NCI-H446 (cell line): ENCODE results near the gene ZNF326.

Experiments
- DNase-seq, 2 experiments: peaks; one replicate each; lab custom pipeline; 2025; lab: John Stamatoyannopoulos, UW

Gene ZNF326, protein sequence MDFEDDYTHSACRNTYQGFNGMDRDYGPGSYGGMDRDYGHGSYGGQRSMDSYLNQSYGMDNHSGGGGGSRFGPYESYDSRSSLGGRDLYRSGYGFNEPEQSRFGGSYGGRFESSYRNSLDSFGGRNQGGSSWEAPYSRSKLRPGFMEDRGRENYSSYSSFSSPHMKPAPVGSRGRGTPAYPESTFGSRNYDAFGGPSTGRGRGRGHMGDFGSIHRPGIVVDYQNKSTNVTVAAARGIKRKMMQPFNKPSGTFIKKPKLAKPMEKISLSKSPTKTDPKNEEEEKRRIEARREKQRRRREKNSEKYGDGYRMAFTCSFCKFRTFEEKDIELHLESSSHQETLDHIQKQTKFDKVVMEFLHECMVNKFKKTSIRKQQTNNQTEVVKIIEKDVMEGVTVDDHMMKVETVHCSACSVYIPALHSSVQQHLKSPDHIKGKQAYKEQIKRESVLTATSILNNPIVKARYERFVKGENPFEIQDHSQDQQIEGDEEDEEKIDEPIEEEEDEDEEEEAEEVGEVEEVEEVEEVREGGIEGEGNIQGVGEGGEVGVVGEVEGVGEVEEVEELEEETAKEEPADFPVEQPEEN

DNA sequence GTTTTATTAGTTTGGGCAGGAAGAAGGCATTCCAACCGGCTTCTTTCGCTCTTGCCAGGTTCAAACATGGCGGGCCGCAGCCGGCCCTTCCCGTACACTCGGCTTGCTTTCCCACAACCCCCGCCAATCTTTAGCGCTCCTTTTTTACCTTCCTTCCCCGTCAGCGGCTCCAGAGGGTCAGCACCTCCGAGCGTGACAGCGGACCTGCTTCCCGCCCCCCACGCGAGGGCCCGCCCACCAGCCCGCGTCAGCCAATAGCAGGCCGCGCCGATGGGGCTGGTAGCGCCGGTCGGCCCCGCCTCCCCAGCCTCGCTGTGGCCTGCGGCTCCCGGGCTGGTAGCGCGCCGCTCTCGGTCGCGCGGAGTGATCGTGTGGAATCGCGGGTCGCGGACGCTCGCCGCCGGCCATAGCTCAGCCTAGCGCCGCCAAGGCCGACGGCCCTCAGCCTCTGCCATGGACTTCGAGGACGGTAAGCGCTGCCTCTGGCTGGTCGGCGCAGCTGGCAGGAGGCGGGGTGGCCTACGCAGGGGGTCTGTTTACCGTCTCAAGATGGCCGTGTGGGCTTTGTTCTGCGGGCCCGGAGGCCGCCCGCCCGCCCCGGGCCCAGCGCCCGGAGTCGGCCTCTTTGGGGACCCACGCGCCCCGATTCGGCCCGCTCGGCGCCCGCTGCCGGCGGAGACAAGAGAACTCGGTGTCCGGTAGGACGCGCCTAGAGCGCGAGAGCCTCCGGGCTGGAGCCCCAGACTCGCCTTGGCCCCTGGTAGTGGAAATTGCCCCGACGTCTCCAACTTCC is at the start of gene ZNF326:
Gene ZNF326, plus strand, starts transcription at position 306 of the 793 bp plus-strand sequence. Its CDS starts 148 bp downstream, at position 454.
- DNase-seq, result peak; percentile 90 to 98

DNA sequence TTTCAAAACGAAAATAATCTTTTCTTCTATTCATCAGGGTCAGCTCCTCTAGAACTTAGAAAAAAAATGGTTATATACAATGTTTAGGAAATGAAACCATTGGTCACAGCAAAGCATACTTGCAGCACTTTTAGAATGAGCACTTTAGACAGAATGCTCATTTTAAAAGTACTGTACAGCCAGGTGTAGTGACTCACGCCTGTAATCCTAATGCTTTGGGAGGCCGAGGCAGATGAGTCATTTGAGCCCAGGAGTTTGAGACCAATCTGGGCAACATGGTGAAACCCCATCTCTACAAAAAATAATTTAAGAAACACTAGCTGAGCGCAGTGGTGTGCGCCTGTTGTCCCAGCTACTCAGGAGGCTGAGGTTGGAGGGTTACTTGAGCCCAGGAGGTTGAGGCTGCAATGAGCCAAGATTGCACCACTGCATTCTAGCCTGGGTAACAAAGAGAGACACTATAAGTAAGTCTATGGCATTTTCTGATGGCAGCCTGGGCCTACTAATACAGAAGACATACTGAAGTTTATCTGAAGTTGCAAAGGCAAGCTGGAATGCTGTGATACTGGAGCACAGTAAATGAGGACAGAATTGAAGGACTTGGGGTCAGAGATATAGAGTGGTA is 48.9 kb upstream of the ZNF326 start:
- DNase-seq, result no peak

DNA sequence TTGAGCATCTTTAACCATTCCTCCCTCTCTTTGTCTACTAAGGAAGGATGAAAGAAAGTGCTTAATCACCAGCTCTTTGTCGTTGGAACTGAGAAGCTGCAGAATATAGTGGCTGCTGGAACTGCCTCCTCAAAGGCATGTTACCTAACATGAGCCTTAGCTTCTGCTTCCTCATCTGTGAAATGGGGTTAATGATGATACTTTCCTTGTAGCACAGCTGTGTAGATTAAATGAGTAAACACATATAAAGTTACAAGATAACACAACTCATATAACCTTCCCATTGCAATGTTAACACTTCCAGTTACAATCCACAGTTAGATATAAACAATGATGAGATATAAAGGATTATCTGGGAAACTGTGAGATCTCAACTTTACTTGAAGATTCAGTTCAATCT is 48.4 kb upstream of the ZNF326 start:
- DNase-seq, result no peak

DNA sequence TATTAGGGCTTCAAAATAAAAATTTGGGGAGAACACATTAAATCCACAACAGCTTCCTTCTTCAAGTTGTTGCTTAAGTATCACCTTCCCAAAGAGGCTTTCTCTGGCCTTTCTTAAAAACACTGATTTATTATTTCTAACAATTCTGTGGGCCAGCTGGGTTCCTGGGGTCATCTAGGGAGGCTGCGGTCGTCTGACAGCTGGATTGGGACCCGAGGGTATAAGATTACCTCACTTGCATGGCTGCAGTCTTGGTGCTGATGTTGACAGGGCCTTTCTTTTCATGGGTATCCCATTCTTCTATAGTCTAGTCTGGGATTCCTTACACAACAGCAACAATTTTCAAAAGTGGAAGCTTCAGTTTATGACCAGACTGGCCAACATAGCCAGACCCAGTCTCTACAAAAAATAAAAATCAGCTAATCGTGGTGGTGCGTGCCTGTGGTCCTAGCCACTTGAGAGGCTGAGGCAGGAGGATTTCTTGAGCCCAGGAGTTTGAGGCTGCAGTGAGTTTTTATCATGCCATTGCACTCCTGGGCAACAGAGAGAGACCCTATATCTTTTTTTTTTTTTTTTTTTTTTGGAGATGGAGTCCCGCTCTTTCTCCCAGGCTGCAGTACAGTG is 46.1 kb upstream of the ZNF326 start:
- DNase-seq, result no peak

DNA sequence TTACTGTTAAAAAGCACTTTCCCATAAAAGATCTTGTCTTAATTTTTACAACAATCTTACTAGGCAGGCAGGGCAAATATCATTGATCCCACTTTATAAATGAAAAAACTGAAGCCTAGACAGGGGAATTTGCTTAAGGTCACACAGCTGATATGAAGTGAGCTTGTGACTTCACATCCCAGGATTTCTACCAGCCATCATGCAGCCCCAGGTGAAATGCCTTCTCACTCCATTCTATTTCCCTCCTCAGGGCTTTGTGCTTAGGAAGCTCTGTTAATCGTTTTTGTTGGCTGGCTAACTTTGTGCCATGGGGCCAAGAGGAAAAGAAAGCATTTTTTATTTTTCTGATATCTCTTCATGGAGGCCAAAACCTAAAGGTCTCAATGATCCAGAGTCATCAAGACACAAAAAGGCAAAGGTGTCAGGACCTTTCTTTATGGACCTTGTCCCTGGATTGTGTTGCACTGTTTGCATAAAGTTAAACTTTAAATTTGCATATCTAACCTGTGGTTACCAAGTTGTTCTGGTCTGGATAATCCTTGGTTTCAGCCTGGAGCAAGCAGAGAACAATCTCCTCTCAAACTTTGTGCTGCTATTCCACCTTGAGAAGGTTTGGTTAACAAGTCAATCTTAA is 44.8 kb upstream of the ZNF326 start:
- no peak for DNase-seq

DNA sequence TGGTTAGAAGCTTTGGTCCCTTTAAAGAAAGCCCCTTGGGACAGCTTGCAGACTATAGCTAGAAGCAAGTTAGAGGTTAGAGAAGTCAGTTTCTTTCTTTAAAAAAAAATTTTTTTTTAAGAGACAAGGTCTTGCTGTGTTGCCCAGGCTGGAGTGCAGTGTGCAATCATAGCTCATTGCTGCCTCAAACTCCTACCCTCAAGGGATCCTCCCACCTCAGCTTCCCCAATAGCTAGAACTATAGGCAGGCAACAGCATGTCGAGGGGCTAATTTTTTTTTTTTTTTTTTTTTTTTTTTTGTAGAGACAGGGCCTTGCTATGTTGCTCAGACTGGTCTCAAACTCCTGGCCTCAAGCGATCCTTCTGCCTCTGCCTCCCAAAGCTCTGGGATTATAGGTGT is 44.2 kb upstream of the ZNF326 start:
- DNase-seq, result no peak

DNA sequence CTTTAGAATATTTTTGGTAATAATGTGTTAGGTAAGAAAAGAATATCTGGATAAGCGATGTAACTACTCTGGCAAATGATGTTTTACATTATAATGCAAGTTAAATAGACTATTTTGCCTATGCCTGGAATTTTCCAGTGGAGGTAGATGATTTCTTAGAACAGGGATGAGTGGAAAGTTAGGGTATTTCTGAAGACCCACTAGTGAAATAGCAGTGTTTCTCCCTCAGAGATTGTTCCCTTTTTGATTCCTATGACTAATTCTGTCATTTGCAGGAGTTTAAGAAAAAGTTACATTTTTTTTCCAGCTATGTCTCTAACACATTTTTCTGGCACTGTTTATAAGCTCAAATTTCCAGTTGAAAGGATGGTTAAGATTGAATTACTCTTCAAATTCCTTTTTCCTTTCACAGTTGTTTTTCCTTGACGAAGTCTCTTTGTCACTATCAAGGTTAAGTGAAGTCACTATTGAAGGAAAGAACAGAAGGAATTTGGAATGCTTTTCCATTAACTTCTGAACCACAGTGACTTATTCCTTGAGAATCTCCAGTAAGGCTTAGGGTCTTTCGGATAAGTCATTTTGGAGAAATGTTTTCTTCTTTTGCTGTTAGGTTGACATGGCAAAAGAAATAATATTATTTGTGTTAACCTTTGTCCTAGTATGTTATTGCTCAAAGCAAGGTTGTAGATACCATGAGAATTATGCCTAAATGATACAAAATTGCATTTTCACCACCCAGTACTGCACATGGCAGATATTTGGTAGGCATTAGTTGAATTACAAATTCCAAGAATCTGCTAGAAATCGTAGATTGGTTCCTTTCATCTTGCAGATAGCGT is 42.9 kb upstream of the ZNF326 start:
- DNase-seq, result no peak

DNA sequence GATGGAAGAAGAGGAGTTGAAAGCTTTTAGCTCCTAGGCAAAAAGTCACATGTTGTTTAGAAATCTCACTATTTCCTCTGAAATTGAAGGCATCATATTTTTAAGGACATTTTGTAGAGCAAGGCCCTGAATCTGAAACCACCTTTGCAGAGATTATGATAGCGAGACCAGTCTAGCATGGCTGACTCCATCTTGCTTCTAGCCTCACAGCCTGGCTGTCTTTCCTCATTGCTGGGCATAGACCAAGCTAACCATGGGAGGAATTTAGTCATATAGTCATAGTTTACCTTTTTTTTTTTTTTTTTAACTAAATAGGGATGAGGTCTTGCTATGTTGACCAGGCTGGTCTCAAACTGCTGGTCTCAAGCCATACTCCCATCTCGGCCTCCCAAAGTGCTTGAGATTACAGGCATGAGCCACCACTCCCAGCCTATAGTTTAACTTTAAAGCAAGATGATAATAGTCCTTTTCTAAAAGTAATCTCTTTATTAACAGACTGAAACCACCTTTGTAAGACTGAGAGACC is 42.2 kb upstream of the ZNF326 start:
- no peak for DNase-seq

DNA sequence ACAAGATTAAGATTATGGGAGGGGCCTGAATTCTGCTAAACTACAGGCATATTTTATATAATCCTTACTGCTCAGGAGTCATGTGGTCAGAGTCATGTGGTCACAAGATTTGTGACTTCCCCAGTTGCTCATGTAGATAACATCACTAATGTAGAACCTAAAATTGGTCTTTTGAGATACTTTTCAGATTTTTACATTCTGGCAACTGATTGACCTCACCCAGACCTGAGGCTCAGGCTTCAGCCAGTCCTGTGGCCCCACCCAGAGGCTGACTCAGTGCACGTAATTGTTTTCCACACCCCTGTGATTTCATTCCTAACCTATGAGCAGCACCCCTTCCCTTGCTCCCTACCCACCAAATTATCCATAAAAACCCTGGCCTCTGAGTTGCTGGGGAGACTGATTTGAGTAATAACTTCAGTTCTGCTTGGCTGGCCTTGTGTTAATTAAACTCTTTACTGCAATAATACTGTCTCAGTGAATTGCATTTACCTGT is 41.7 kb upstream of the ZNF326 start:
- peak in 1 of 2 experiments; percentile 12 for DNase-seq

DNA sequence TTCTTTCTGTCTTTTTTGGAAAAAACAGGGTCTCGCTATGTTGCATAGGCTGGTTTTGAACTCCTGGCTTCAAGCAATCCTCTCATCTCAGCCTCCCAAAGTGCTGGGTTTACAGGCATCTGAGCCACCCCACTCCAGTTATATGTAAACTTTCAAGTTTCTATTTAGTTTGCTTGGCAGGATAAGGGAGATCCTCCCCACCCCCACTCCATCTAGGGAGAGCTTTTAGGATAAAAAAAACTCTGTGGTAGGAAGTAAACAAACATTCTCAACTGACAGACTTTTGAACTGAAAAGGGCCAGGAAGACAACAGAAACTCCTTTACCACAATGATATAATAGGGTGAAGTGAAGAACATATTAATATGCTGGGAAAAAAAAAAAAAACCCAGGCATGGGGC is 41.0 kb upstream of the ZNF326 start:
- DNase-seq, result no peak

DNA sequence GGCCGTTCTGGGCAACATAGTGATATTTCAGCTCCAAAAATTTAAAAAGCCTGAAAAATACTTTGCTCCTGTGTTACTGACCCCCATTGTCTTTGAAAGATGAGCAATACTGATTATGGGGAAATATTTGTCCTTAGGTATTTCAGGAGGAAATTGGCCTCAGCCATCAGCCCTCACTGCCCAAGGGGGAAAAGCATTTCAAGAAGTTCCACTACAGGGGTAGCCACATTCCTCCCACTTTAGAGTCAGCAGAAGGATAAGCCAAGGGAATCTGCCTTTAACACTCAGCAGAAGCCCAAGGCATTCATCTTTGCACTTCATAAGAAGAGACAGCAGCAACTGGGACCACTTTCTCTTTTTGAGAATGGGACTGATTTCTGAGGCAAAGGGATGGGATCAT is 40.5 kb upstream of the ZNF326 start:
- DNase-seq, result no peak

DNA sequence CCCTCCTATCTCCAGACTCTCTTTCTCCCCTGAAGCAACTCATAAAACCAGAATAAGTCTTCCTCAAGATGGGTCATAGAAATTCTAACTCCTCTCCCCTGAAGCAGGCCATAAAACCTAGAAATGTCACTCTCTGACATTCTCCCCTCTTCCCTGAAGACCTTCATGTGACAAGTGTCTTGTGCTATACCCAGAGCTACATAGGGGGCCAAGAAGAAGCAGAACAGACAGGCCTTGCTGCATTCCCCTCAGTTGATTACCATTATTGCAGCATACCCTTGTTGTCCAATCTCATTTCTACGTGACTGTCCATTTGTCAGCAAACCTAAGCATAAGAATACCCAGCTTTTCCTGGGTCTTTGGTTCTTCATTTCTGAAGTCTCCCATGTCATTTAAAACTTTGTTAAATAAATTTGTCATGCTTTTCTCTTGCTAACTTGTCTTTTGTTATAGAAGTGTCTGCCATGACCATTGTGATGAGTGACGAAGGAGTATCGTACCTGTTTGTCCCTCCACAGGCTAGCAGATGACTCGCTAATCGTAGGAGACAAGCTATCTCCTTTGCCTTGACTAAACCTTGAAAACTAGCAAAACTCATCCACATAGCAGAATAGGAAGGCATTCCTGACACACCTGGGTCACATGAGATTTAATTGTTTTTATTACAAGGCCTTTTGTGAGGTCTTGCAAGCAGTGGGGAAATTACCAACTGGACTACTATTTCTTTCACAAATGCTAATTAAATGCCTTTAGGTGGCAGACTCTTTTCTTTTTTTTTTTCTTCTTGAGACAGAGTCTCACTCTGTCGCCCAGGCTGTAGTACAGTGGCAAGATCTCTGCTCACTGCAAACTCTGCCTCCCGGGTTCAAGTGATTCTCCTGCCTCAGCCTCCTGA is 39.4 kb upstream of the ZNF326 start:
- DNase-seq, result no peak

DNA sequence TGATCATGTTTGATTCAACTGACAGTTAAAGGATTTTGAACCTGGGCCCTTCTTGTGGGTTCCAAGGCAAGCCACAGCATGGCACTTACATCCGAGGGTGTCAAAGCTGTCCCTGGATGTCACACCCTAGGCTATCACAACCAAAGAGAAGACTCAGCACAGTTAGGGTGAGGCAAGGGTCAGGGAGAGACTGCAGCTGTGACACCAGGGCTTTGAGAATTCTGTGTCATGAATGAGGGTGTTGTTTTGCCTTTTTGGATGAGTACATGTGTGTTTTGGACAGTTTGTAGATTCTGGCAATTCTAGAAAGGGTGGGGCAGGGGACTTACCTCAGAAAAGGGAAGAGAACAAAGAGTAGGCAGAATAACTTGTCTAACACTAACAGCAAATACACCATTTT is 37.8 kb upstream of the ZNF326 start:
- DNase-seq, result no peak

DNA sequence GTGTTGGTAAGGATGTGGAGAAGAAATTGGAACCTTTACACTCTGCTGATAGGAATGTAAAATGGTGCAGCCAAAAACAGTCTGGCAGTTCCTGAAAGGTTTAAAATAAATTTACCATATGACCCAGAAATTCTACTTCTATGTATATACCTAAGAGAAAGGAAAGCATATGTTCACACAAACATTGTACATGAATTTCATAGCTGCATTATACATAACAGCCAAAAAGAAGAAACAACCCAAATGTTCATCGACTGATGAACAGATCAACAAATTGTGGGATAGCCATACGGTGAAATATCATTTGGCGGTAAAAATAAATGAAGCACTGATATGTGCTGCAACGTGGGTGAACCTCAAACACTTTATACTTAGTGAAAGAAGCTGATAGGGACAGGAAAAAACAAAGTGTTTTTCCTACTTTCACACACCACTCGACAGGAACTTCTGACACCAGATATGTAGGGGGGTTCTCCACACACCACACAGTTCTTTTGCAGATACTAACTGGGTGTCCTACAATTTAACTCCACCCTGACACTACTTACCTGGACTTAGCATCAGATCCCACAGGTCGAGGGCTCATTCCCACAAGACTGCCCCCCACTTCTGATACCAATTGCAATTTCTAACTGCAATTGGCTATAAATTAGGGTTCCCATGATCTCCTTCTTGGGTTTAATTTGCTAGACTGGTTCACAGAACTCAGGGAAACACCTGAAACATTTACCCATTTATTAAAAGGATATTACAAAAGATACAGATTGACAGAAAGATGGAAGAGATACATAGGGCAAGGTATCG is 35.9 kb upstream of the ZNF326 start:
- no peak for DNase-seq

DNA sequence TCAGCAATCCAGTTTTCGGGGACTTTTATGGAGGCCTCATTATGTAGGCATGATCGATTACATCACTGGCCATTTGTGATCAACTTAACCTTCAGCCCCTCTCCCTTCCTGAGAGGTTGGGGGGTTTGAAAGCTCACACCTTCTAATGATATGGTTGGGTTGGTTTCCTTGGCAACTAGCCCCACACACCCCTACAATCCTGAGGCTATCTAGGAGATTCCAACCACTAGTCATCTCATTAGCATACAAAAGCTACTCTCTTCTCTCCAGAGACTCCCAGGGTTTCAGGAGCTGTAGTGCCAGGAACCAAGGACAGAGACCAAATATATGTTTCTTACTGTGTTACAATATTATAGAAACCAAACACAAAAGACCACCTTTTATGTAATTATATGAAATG is 35.2 kb upstream of the ZNF326 start:
- no peak for DNase-seq

DNA sequence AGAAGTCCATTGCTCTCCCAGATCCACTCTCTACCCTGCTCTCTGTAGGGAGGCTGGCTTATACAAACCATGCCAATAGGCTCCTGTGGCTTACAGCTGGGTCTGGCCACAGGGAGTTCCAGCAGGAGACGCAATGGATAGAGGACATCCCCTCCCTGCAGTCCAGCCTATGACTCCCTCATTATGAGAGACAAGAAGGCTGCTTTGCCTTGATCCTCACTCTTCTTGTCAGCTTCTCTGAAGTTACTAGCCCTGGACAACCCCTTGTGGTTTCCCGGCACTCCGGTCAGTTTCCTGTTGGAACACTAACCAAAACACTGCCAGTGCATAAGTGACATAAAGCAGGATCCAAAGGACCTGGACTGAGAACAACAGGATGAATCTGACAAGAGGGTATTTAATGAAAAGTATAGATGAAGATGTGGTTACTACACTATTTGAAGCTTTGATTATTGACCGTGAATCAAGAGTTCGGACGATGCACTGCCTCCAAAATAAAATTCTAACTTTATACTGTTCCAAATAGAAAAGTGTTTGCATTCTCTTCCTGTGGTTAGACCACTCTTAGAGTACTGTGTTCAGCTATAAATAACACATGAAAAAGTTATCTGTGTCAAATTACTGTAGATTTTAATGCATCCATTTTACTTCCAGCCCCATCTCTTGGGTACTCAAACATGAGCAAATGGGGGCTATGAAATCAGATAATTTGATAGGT is 32.7 kb upstream of the ZNF326 start:
- no peak for DNase-seq

DNA sequence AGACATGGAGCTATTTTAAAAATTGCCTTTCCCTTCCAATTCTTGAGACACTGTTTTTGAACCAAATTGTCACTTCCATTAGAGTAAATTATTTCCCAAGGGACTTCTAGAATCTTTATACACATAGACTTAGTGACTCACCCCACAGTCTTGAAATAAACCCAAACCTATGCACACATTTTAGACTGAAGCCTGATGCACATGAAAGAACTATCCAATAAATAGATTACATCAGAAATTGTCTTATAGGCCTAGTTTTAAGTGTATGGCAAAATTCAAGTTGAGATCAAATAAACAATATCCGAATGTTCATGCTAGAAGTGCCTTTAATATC is 32.2 kb upstream of the ZNF326 start:
- no peak for DNase-seq
